GM12878 (cell line): ENCODE results near the gene NHLRC4. TPM values are rescaled to one million over a fixed set of nuclear protein-coding genes. Genes with fewer than 3 reads are reported as not detected.

Experiments
- BACH1 ChIP-seq: fragments of 450-650 bp; IDR thresholded peaks from 2 replicates; pipeline ENCODE4 v1.6.1; 2017; ENCODE audit warnings: mild to moderate bottlenecking, borderline replicate concordance
- BMI1 ChIP-seq: fragments of 450-650 bp; IDR thresholded peaks from 2 replicates; pipeline ENCODE4 v1.6.1; 2016; ENCODE audit warnings: mild to moderate bottlenecking, moderate library complexity, borderline replicate concordance
- BRCA1 ChIP-seq: IDR thresholded peaks from 2 replicates; pipeline ENCODE4 v1.6.1; 2011; ENCODE audit warnings: low read depth, low read length, improper control_type of control experiment
- CBX3 ChIP-seq: fragments of 200-600 bp; sonication (generic); IDR thresholded peaks from 2 replicates; pipeline ENCODE4 v1.6.1; 2016; ENCODE audit warnings: low read depth, borderline replicate concordance
- CBX5 ChIP-seq: sonication (generic); IDR thresholded peaks from 2 replicates; pipeline ENCODE4 v1.6.1; 2016; ENCODE audit warnings: low read depth, moderate library complexity, mild to moderate bottlenecking, inconsistent platforms
- CEBPB ChIP-seq, 2 experiments: fragments of 150-350 bp in 1 of 2; IDR thresholded peaks; 2 replicates each; pipeline ENCODE4 v1.6.1; 2012 to 2014; ENCODE audit warnings: low read depth in 2 of 2, low read length in 2 of 2, borderline replicate concordance in 1 of 2, inconsistent platforms in 1 of 2
- IKZF1 ChIP-seq: fragments of 450-650 bp; conservative IDR thresholded peaks from 2 replicates; pipeline ENCODE4 v1.6.1; 2017; ENCODE audit warnings: antibody characterized with exemption, mild to moderate bottlenecking
- LARP7 ChIP-seq: fragments of 450-650 bp; IDR thresholded peaks from 2 replicates; pipeline ENCODE4 v1.6.1; 2017; ENCODE audit warnings: mild to moderate bottlenecking
- PAX5 ChIP-seq: IDR thresholded peaks from 2 replicates; pipeline ENCODE4 v1.6.1; 2011; ENCODE audit warnings: low read depth, low read length, borderline replicate concordance
- RAD51 ChIP-seq: fragments of 450-650 bp; IDR thresholded peaks from 2 replicates; pipeline ENCODE4 v1.6.1; 2016; ENCODE audit warnings: moderate library complexity, mild to moderate bottlenecking, inconsistent platforms
- SMC3 ChIP-seq: IDR thresholded peaks from 2 replicates; pipeline ENCODE4 v1.6.1; 2011; ENCODE audit warnings: low read length, improper control_type of control experiment, borderline replicate concordance
- SRF ChIP-seq, 2 experiments: IDR thresholded peaks; 2 replicates each; pipeline ENCODE4 v1.6.1; 2011; ENCODE audit warnings: low read depth in 2 of 2, low read length in 2 of 2, mild to moderate bottlenecking in 1 of 2, moderate library complexity in 1 of 2
- TARDBP ChIP-seq: IDR thresholded peaks from 2 replicates; pipeline ENCODE4 v1.6.1; 2016; ENCODE audit warnings: borderline replicate concordance
- TCF3 ChIP-seq: IDR thresholded peaks from 2 replicates; pipeline ENCODE4 v1.6.1; 2012; ENCODE audit warnings: low read depth, mild to moderate bottlenecking, low read length, borderline replicate concordance; ENCODE audit not compliant: insufficient read depth
- YBX1 ChIP-seq: fragments of 450-650 bp; IDR thresholded peaks from 2 replicates; pipeline ENCODE4 v1.6.1; 2016; ENCODE audit warnings: antibody characterized with exemption
- YY1 ChIP-seq: IDR thresholded peaks from 2 replicates; pipeline ENCODE4 v1.6.1; 2011; ENCODE audit warnings: low read depth, mild to moderate bottlenecking, low read length
- ZNF24 ChIP-seq: fragments of 450-650 bp; IDR thresholded peaks from 2 replicates; pipeline ENCODE4 v1.6.1; 2017; ENCODE audit warnings: antibody characterized with exemption, mild to moderate bottlenecking
- polyA plus RNA-seq, 11 experiments: library from polyadenylated mRNA; depleted of rRNA in 4 of 11; unstranded in 6 of 11; stranded (reverse) in 5 of 11; fragments of >200 nt; fragmentation: Nextera tagmentation in 4 of 11; fragmentation: Illumina TruSeq in 1 of 11; extraction: Ambion mirVana in 4 of 11; extraction: Trizol in 1 of 11; gene quantifications; 1 replicate in 1 of 11; 2 replicates in 10 of 11; pipeline versions ENCODE4 v1.2.1 to v1.2.3, GENCODE V29; 2011 to 2016; ENCODE audit warnings: inconsistent platforms in 2 of 11, missing spikeins in 2 of 11, low read depth in 1 of 11
- total RNA-seq, 4 experiments: library from RNA; depleted of rRNA in 3 of 4; stranded (reverse); fragments of >200 nt in 3 of 4; fragmentation: Illumina TruSeq in 1 of 4; extraction: Trizol in 1 of 4; gene quantifications; 2 replicates each; pipeline versions ENCODE4 v1.2.1 to v1.2.3, GENCODE V29; 2013 to 2021
- TF ChIP-seq, protein P1 (sequence below): fragments of 150-350 bp; IDR thresholded peaks from 2 replicates; pipeline ENCODE4 v1.6.1; 2016; ENCODE audit warnings: low read depth, low read length
- TF ChIP-seq, protein P2 (sequence below): fragments of 450-650 bp; IDR thresholded peaks from 2 replicates; pipeline ENCODE4 v1.6.1; 2018; ENCODE audit warnings: borderline replicate concordance, mild to moderate bottlenecking; ENCODE audit not compliant: partially characterized antibody
- TF ChIP-seq, protein P3 (sequence below): fragments of 450-650 bp; IDR thresholded peaks from 2 replicates; pipeline ENCODE4 v1.6.1; 2018; ENCODE audit warnings: mild to moderate bottlenecking, low read depth, moderate library complexity; ENCODE audit not compliant: partially characterized antibody
- TF ChIP-seq, protein P4 (sequence below): IDR thresholded peaks from 2 replicates; pipeline ENCODE4 v1.6.1; 2011; ENCODE audit warnings: borderline replicate concordance, low read depth, mild to moderate bottlenecking, moderate library complexity, mixed read lengths, low read length; ENCODE audit not compliant: insufficient read depth; ENCODE audit errors: extremely low read length

The NHLRC4 gene
- total and polyA plus RNA-seq, 10 of the 15 experiments (the other 5 are each of a cell fraction or from before 2014, with no cell fraction given): 0.07 to 1.1 (median 0.57) TPM; not detected in 3

DNA sequence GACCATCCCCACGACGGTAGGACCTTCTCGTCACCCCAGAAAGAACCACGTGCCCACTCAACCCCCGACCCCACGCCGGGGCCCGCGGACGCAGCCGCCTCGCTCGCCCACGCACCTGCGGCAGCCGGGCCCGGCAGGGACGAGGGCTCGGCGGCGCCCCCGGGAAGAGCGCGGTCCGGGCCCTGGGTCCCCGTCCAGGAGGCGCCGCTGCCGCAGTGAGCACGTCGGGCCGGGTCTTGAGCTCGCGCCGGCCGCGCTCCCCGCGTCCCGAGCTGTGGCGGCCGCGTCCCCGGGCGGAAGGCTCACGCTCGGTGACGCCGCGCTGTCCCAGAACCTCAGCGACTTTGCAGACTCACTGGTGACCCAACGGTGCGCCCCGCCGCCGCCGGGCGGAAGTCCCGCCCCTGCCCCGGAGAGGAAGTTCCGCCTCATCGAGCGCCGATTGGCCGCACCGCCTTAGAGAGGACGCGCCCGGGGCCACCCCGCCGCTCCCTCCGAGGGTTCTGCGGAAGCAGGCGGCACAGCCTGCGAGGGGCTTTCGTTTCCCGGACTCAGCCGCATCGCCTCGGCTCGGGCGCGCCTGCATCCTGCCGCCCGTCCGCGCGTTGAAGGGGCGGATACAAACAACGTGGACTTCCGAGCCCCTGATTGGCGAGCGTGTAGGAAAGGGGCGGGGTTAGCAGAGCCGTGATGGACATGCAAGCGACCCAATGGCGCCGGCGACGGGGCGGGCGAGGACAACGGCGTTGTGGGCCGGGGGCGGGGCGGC lies 22.3 kb downstream of the NHLRC4 start (continued):
- TF ChIP-seq CBX3: no peak
- TF ChIP-seq, protein P1, sequence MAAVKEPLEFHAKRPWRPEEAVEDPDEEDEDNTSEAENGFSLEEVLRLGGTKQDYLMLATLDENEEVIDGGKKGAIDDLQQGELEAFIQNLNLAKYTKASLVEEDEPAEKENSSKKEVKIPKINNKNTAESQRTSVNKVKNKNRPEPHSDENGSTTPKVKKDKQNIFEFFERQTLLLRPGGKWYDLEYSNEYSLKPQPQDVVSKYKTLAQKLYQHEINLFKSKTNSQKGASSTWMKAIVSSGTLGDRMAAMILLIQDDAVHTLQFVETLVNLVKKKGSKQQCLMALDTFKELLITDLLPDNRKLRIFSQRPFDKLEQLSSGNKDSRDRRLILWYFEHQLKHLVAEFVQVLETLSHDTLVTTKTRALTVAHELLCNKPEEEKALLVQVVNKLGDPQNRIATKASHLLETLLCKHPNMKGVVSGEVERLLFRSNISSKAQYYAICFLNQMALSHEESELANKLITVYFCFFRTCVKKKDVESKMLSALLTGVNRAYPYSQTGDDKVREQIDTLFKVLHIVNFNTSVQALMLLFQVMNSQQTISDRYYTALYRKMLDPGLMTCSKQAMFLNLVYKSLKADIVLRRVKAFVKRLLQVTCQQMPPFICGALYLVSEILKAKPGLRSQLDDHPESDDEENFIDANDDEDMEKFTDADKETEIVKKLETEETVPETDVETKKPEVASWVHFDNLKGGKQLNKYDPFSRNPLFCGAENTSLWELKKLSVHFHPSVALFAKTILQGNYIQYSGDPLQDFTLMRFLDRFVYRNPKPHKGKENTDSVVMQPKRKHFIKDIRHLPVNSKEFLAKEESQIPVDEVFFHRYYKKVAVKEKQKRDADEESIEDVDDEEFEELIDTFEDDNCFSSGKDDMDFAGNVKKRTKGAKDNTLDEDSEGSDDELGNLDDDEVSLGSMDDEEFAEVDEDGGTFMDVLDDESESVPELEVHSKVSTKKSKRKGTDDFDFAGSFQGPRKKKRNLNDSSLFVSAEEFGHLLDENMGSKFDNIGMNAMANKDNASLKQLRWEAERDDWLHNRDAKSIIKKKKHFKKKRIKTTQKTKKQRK: peak; percentile 85
- TF ChIP-seq CBX5: no peak
- 0 out of 2 replicates have a peak, but pooled peaks have one; percentile 6 for TF ChIP-seq TCF3
- TF ChIP-seq BRCA1: no peak
- no peak for TF ChIP-seq PAX5
- TF ChIP-seq BMI1: no peak
- peak; percentile 98 for TF ChIP-seq LARP7
- TF ChIP-seq ZNF24: peak; percentile 52; the same call in 1 of the 2 replicates
- no peak for TF ChIP-seq YBX1
- TF ChIP-seq YY1: peak; percentile 48; the same call in 1 of the 2 replicates
- no peak for TF ChIP-seq RAD51
- TF ChIP-seq, protein P2, sequence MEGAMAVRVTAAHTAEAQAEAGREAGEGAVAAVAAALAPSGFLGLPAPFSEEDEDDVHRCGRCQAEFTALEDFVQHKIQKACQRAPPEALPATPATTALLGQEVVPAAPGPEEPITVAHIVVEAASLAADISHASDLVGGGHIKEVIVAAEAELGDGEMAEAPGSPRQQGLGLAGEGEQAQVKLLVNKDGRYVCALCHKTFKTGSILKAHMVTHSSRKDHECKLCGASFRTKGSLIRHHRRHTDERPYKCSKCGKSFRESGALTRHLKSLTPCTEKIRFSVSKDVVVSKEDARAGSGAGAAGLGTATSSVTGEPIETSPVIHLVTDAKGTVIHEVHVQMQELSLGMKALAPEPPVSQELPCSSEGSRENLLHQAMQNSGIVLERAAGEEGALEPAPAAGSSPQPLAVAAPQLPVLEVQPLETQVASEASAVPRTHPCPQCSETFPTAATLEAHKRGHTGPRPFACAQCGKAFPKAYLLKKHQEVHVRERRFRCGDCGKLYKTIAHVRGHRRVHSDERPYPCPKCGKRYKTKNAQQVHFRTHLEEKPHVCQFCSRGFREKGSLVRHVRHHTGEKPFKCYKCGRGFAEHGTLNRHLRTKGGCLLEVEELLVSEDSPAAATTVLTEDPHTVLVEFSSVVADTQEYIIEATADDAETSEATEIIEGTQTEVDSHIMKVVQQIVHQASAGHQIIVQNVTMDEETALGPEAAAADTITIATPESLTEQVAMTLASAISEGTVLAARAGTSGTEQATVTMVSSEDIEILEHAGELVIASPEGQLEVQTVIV: no peak
- TF ChIP-seq, protein P3, sequence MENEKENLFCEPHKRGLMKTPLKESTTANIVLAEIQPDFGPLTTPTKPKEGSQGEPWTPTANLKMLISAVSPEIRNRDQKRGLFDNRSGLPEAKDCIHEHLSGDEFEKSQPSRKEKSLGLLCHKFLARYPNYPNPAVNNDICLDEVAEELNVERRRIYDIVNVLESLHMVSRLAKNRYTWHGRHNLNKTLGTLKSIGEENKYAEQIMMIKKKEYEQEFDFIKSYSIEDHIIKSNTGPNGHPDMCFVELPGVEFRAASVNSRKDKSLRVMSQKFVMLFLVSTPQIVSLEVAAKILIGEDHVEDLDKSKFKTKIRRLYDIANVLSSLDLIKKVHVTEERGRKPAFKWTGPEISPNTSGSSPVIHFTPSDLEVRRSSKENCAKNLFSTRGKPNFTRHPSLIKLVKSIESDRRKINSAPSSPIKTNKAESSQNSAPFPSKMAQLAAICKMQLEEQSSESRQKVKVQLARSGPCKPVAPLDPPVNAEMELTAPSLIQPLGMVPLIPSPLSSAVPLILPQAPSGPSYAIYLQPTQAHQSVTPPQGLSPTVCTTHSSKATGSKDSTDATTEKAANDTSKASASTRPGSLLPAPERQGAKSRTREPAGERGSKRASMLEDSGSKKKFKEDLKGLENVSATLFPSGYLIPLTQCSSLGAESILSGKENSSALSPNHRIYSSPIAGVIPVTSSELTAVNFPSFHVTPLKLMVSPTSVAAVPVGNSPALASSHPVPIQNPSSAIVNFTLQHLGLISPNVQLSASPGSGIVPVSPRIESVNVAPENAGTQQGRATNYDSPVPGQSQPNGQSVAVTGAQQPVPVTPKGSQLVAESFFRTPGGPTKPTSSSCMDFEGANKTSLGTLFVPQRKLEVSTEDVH: no peak
- no peak for TF ChIP-seq TARDBP
- TF ChIP-seq SMC3: no peak
- no peak for TF ChIP-seq CEBPB (IDR thresholded peaks at IDR 0.05; ENCODE audit: borderline replicate concordance in 1 of 2, low read depth in 2 of 2, low read length in 2 of 2)
- peak; percentile 94 for TF ChIP-seq BACH1
- peak; percentile 90 for TF ChIP-seq IKZF1
- peak; percentile 73 to 85 for TF ChIP-seq SRF (IDR thresholded peaks at IDR 0.05; ENCODE audit: low read depth in 2 of 2, low read length in 2 of 2)
- TF ChIP-seq, protein P4, sequence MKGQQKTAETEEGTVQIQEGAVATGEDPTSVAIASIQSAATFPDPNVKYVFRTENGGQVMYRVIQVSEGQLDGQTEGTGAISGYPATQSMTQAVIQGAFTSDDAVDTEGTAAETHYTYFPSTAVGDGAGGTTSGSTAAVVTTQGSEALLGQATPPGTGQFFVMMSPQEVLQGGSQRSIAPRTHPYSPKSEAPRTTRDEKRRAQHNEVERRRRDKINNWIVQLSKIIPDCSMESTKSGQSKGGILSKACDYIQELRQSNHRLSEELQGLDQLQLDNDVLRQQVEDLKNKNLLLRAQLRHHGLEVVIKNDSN: peak; percentile 57
